ENCODE data around the gene NCAM1. TPM values are rescaled to one million over a fixed set of nuclear protein-coding genes. Genes with fewer than 3 reads are reported as not detected.

Gene NCAM1
- total and polyA plus RNA-seq, 8 donors, result 1.7 to 45.0 (median 37.6) TPM

- Histone ChIP-seq H3K4me3 (no peak overlapping the region), H3K4me1 (no peaks in the 10 kb centered on the region), H3K27ac (no peak overlapping the region), H3K9me3 (no peaks in the 10 kb centered on the region), H3K27me3 (no peaks in the 10 kb centered on the region), H3K36me3 (no peaks in the 10 kb centered on the region)
- no peak for DNase-seq
- TF ChIP-seq, protein P1, sequence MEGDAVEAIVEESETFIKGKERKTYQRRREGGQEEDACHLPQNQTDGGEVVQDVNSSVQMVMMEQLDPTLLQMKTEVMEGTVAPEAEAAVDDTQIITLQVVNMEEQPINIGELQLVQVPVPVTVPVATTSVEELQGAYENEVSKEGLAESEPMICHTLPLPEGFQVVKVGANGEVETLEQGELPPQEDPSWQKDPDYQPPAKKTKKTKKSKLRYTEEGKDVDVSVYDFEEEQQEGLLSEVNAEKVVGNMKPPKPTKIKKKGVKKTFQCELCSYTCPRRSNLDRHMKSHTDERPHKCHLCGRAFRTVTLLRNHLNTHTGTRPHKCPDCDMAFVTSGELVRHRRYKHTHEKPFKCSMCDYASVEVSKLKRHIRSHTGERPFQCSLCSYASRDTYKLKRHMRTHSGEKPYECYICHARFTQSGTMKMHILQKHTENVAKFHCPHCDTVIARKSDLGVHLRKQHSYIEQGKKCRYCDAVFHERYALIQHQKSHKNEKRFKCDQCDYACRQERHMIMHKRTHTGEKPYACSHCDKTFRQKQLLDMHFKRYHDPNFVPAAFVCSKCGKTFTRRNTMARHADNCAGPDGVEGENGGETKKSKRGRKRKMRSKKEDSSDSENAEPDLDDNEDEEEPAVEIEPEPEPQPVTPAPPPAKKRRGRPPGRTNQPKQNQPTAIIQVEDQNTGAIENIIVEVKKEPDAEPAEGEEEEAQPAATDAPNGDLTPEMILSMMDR (IDR thresholded peaks at IDR 0.05), result no peak
- peak; percentile 27 for ATAC-seq
- intact Hi-C loops (cut with DNase I), result no loop called here
Measured at GRCh38 chr11:112942966-112943643, 18.1 kb upstream of the NCAM1 start.

GRCh38 chr11:112946866-112947265, 14.4 kb upstream of the NCAM1 start:
- intact Hi-C loops (cut with DNase I), result no loop called here
- Histone ChIP-seq H3K4me1 (no peaks in the 10 kb centered on the region), H3K9me3 (no peaks in the 10 kb centered on the region), H3K27ac (no peak overlapping the region), H3K36me3 (no peaks in the 10 kb centered on the region), H3K4me3 (no peak overlapping the region), H3K27me3 (peaks cover 0 to 11% of the 10 kb centered on the region in 2 donors)
- TF ChIP-seq, protein P1 (IDR thresholded peaks at IDR 0.05), result no peak
- ATAC-seq (no peak), DNase-seq (no peak)

DNA sequence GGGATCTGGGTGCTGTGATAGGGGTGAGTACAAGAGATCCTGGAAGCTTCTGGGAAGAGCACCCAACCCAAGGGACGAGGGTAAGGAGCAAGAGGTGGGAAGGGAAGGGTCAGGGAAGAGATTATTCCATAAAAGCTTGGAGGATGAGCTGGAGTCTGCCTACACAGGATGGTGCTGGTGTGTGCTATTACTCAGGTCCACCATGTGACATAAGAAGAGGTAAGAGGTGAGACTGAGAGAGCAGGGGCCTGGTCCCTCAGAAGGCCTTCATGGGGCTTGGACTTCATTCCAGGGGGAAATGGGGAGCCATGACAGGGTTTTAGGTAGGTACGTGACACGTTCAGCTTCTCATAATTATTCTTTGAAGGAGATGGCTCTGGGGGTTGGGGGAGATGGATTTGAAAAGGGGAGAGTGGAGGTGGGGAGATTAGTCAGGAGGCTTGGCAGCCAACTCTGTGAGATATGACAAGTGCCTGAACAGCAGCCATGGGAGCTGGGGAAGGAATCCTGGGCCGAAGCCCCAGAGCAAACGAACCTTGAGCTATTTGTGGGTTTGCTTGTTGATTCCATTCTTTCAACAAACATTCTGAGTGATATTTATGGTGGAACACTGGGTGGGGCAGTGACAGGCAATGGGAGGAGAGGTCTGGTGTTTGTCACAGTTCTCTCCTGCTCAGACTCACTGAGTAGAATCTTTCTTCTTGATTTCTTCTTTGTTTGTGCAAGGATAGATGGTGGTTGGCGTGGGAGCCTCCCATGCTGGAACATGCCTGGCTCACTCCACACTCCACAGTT, 11.2 kb upstream of the NCAM1 start:
- TF ChIP-seq, protein P1 (IDR thresholded peaks at IDR 0.05), result no peak
- H3K36me3 ChIP-seq, result no peaks in the 10 kb centered on the region
- H3K9me3 ChIP-seq, result no peaks in the 10 kb centered on the region
- H3K27ac ChIP-seq, result no peak overlapping the region
- H3K4me3 ChIP-seq, result no peak overlapping the region
- peaks cover 0 to 27% of the 10 kb centered on the region in 2 donors for H3K27me3 ChIP-seq
- no peaks in the 10 kb centered on the region for H3K4me1 ChIP-seq
- intact Hi-C loops (cut with DNase I), result no loop called here
- ATAC-seq (no peak), DNase-seq (no peak)

GRCh38 chr11:112958670-112959069, 2.5 kb upstream of the NCAM1 start:
- peaks cover 49 to 86% of the 10 kb centered on the region in 2 donors for H3K27me3 ChIP-seq
- peaks cover 15 to 29% of the 10 kb centered on the region in 2 donors for H3K4me1 ChIP-seq
- DNase-seq (no peak), ATAC-seq (no peak)
- H3K9me3 ChIP-seq, result no peaks in the 10 kb centered on the region
- TF ChIP-seq, protein P1 (IDR thresholded peaks at IDR 0.05), result no peak
- H3K4me3 ChIP-seq, result no peak overlapping the region
- H3K27ac ChIP-seq, result no peak overlapping the region
- intact Hi-C loops (cut with DNase I), result no loop called here
- H3K36me3 ChIP-seq, result no peaks in the 10 kb centered on the region
